Panc1 (cell line): ENCODE results near the gene SLX1A. TPM values are rescaled to one million over a fixed set of nuclear protein-coding genes. Genes with fewer than 3 reads are reported as not detected.
"Not testable (repeated sequence)": the region's sequence is repeated elsewhere in the genome, so short reads cannot be mapped to it uniquely, and the experiment has no call there.

ENCODE experiments used
- ATAC-seq: fragments of 200-7000 bp; cut with Tn5 transposase; 2 replicates; pipeline ENCODE4 v1.9.1; 2020; ENCODE audit warnings: mild to moderate bottlenecking, moderate library complexity
- BruUV-seq: library from RNA; stranded (reverse); fragments of 400-500 nt; replicated peaks from 2 replicates; lab custom pipeline; 2021; lab: Mats Ljungman, UMichigan
- CTCF ChIA-PET: fragments of 300-600 bp; sonication (Branson Sonifier 250); formaldehyde crosslinking; loops from one replicate; lab custom pipeline; 2022; ENCODE audit warnings: antibody characterized with exemption; lab: Charles Lee
- POLR2A ChIA-PET: fragments of 300-600 bp; sonication (Branson Sonifier 250); formaldehyde crosslinking; loops from one replicate; lab custom pipeline; 2022; ENCODE audit warnings: antibody characterized with exemption; lab: Charles Lee
- DNase-seq: peaks from one replicate; pipeline ENCODE4 v3.0.0-alpha.2; 2010; ENCODE audit warnings: low read depth, low spot score
- H3K27ac ChIP-seq: 2 replicates; pipeline ENCODE4 v1.5.1; 2011; ENCODE audit warnings: mild to moderate bottlenecking, low read length, inconsistent platforms
- H3K27me3 ChIP-seq: fragments of 200-500 bp; sonication (Bioruptor generic); 2 replicates; pipeline ENCODE4 v1.6.0; 2014; ENCODE audit warnings: low read length, inconsistent platforms; ENCODE audit not compliant: control insufficient read depth, insufficient read depth
- H3K36me3 ChIP-seq: fragments of 200-500 bp; sonication (Bioruptor generic); 2 replicates; pipeline ENCODE4 v1.5.1; 2014; ENCODE audit warnings: inconsistent platforms, mild to moderate bottlenecking, low read length, moderate library complexity; ENCODE audit not compliant: control insufficient read depth, insufficient read depth
- H3K4me1 ChIP-seq: 2 replicates; pipeline ENCODE4 v1.5.1; 2011; ENCODE audit warnings: inconsistent platforms, mild to moderate bottlenecking, low read length, moderate library complexity; ENCODE audit not compliant: control insufficient read depth, insufficient read depth
- H3K4me3 ChIP-seq, 2 experiments: 2 replicates each; pipeline ENCODE4 v1.5.1; 2011 to 2012; ENCODE audit warnings: low read depth in 2 of 2, low read length in 2 of 2, mild to moderate bottlenecking in 2 of 2, inconsistent platforms in 1 of 2, moderate library complexity in 1 of 2
- H3K9me3 ChIP-seq: fragments of 200-500 bp; sonication (Bioruptor generic); 2 replicates; pipeline ENCODE4 v1.5.1; 2014; ENCODE audit warnings: low read depth, mild to moderate bottlenecking, inconsistent platforms, low read length, moderate library complexity; ENCODE audit not compliant: control insufficient read depth, insufficient read depth
- POLR2AphosphoS5 ChIP-seq: IDR thresholded peaks from 2 replicates; pipeline ENCODE4 v1.6.1; 2012; ENCODE audit warnings: mild to moderate bottlenecking, low read depth, low read length, moderate library complexity
- TCF7L2 ChIP-seq: IDR thresholded peaks from 2 replicates; pipeline ENCODE4 v1.6.1; 2011; ENCODE audit warnings: mild to moderate bottlenecking, low read depth, low read length, inconsistent platforms
- in situ Hi-C: cut with HindIII; loops from 2 replicates; pipeline ENCODE4 v1.10.0; 2016; ENCODE audit warnings: low sequenced_read_pairs, low pct_unique_long_range_greater_than_20kb
- intact Hi-C: fragments of 100-400 bp; cut with micrococcal nuclease; formaldehyde crosslinking; loops from one replicate; pipeline ENCODE4 v1.10.0; 2022; ENCODE audit not compliant: unreplicated experiment
- total RNA-seq: library from RNA; stranded (reverse); gene quantifications from one replicate; pipeline ENCODE4 v1.2.1, GENCODE V29; 2021; ENCODE audit not compliant: unreplicated experiment
- TF ChIP-seq, protein P1 (sequence below): fragments of 450-650 bp; IDR thresholded peaks from 2 replicates; pipeline ENCODE4 v1.5.1; 2017; ENCODE audit warnings: mild to moderate bottlenecking
- TF ChIP-seq, protein P2 (sequence below), 2 experiments: IDR thresholded peaks; 2 replicates each; pipeline ENCODE4 v1.6.1; 2011 to 2012; ENCODE audit warnings: low read depth in 2 of 2, control low read depth in 1 of 2, low read length in 1 of 2, mild to moderate bottlenecking in 1 of 2, moderate library complexity in 1 of 2; ENCODE audit not compliant: insufficient read depth in 1 of 2

The SLX1A gene
- total RNA-seq, 1 experiment from 2014 or later: 18.5 TPM

DNA sequence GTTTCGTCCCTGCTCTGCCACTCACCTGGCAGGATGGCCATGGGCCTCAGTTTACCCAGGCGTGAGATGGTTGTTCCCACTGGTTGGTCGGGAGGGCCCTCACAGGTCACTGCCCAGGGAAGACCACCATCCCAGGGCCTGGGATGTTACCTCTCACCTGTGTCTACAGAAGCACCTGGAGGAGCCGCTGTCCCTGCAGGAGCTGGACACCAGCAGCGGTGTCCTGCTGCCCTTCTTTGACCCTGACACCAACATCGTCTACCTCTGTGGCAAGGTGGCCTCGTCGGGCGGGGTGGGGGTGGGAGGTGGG, 6.2 kb upstream of the SLX1A start:
- in situ Hi-C loops: no loop called here
- ChIA-PET POLR2A (interaction anchor here (0.5 kb wide), 1 partner anchor 415 kb away, joined by 4 read pairs; no protein-coding TSS in a partner anchor), CTCF (no interaction called here)
- Histone ChIP-seq H3K27me3 (no peaks in the 10 kb centered on the region), H3K36me3 (no peaks in the 10 kb centered on the region), H3K4me1 (peaks cover 6% of the 10 kb centered on the region), H3K9me3 (no peaks in the 10 kb centered on the region), H3K4me3 (no peak overlapping the region), H3K27ac (no peak overlapping the region)
- intact Hi-C loops: no loop called here
- no peak for DNase-seq
- no peak for ATAC-seq
- TF ChIP-seq, protein P1, sequence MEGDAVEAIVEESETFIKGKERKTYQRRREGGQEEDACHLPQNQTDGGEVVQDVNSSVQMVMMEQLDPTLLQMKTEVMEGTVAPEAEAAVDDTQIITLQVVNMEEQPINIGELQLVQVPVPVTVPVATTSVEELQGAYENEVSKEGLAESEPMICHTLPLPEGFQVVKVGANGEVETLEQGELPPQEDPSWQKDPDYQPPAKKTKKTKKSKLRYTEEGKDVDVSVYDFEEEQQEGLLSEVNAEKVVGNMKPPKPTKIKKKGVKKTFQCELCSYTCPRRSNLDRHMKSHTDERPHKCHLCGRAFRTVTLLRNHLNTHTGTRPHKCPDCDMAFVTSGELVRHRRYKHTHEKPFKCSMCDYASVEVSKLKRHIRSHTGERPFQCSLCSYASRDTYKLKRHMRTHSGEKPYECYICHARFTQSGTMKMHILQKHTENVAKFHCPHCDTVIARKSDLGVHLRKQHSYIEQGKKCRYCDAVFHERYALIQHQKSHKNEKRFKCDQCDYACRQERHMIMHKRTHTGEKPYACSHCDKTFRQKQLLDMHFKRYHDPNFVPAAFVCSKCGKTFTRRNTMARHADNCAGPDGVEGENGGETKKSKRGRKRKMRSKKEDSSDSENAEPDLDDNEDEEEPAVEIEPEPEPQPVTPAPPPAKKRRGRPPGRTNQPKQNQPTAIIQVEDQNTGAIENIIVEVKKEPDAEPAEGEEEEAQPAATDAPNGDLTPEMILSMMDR: peak; percentile 63
- TF ChIP-seq TCF7L2: no peak
- no peak for TF ChIP-seq POLR2AphosphoS5
- no TSS peak for BruUV-seq

DNA sequence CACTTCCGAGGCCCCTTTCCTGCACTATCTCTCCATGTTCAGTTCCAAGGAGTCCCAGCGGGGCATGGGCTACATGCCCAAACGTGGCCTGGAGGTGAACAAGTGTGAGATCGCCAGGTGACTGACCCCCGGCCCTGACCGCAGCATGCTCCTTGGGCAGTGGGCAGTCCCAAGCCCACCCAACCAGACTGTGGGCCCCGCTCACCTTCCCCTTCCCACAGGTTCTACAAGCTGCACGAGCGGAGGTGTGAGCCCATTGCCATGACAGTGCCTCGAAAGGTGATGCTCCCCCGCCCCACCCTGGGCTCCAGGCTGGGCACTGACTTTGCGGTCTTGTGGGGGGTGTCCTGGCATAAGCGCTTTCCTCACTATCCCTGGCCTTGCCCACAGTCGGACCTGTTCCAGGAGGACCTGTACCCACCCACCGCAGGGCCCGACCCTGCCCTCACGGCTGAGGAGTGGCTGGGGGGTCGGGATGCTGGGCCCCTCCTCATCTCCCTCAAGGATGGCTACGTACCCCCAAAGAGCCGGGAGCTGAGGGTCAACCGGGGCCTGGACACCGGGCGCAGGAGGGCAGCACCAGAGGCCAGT, 5.6 kb upstream of the SLX1A start:
- BruUV-seq: no TSS peak
- Histone ChIP-seq H3K36me3 (no peaks in the 10 kb centered on the region), H3K4me1 (peaks cover 6% of the 10 kb centered on the region), H3K27me3 (no peaks in the 10 kb centered on the region), H3K9me3 (no peaks in the 10 kb centered on the region), H3K4me3 (no peak overlapping the region), H3K27ac (no peak overlapping the region)
- POLR2A ChIA-PET: interaction anchor here (0.5 kb wide), 1 partner anchor 415 kb away, joined by 4 read pairs; no protein-coding TSS in a partner anchor
- DNase-seq (no peak), ATAC-seq (no peak)
- intact Hi-C loops: no loop called here
- in situ Hi-C loops: no loop called here
- CTCF ChIA-PET: no interaction called here
- TF ChIP-seq, protein P2, sequence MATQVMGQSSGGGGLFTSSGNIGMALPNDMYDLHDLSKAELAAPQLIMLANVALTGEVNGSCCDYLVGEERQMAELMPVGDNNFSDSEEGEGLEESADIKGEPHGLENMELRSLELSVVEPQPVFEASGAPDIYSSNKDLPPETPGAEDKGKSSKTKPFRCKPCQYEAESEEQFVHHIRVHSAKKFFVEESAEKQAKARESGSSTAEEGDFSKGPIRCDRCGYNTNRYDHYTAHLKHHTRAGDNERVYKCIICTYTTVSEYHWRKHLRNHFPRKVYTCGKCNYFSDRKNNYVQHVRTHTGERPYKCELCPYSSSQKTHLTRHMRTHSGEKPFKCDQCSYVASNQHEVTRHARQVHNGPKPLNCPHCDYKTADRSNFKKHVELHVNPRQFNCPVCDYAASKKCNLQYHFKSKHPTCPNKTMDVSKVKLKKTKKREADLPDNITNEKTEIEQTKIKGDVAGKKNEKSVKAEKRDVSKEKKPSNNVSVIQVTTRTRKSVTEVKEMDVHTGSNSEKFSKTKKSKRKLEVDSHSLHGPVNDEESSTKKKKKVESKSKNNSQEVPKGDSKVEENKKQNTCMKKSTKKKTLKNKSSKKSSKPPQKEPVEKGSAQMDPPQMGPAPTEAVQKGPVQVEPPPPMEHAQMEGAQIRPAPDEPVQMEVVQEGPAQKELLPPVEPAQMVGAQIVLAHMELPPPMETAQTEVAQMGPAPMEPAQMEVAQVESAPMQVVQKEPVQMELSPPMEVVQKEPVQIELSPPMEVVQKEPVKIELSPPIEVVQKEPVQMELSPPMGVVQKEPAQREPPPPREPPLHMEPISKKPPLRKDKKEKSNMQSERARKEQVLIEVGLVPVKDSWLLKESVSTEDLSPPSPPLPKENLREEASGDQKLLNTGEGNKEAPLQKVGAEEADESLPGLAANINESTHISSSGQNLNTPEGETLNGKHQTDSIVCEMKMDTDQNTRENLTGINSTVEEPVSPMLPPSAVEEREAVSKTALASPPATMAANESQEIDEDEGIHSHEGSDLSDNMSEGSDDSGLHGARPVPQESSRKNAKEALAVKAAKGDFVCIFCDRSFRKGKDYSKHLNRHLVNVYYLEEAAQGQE (IDR thresholded peaks at IDR 0.05; ENCODE audit: insufficient read depth in 1 of 2, low read depth in 2 of 2, low read length in 1 of 2): no peak

DNA sequence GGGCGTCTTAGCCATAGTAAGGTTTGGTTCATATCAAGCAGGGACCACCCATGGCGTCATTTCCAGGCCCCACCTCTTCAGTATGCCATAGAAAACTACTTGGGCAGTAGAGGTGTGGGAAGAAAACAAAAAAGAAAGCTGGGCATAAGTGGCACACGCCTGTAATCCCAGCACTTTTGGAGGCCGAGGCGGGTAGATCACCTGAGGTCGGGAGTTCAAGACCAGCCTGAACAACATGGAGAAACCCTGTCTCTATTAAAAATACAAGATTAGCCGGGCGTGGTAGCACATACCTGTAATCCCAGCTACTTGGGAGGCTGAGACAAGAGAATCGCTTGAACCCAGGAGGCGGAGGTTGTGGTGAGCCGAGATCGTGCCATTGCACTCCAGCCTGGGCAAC, 2.5 kb upstream of the SLX1A start:
- DNase-seq, H3K9me3 ChIP-seq, H3K27me3 ChIP-seq, CTCF ChIA-PET, H3K4me1 ChIP-seq, H3K36me3 ChIP-seq, POLR2A ChIA-PET, in situ Hi-C loops, H3K27ac ChIP-seq, BruUV-seq, H3K4me3 ChIP-seq, intact Hi-C loops, ATAC-seq: not testable (repeated sequence)

DNA sequence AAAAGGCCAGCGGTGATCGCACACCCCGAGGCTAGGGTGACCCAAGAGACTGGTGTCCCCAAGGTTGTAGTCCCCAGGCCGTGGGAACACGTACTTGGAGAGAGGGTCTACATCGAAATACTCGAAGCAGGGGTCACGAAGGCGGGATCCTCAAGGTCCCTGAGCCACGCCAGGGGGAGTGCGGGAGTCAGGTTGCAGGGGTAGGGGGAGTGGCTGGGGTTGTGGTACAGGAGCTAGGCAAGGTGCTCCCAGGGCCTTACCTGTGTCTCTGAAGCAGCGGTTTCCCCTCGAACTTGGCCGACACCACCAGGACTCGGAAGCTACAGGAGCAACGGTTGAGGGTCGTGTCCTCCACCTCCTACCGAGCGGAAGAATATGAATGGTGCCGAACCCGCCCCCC, 577 bp upstream of the SLX1A start:
- in situ Hi-C loops, H3K36me3 ChIP-seq, BruUV-seq, CTCF ChIA-PET, DNase-seq, H3K9me3 ChIP-seq, intact Hi-C loops, H3K27ac ChIP-seq, H3K4me1 ChIP-seq, H3K27me3 ChIP-seq, H3K4me3 ChIP-seq, POLR2A ChIA-PET: not testable (repeated sequence)
- peak; percentile 62 for ATAC-seq

DNA sequence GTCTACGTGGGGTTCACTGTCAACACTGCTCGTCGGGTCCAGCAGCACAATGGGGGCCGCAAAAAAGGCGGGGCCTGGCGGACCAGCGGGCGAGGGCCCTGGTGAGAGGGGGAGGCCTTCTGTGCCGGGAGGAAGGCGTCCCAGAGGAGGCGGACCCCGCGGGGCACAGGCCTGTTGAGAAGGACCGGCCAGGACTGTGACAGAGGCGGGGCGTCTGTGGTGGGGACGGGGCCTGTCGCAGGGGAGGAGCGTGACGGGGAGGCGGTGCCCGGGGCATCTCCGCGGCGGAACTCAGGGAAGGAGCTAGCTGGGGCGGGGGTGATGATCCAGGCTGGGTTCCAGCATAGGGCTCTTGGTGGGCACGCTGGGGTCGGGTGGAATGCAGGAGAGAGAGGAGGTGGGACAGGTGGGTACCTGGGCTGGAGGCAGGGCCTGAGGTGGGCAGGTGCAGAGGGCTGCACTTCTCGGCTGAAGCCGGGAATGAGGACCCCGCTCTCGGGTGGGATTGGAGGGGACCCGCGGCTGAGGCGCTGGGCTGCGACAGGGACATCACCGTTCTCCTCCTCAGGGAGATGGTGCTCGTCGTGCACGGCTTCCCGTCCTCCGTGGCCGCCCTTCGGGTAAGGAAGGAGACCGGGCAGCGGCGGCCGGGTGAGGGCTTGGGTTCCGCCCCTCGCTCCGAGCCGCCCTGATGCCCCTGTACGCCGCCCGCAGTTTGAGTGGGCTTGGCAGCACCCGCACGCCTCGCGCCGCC, 674 bp downstream of the SLX1A start:
- H3K27ac ChIP-seq, in situ Hi-C loops: not testable (repeated sequence)

More for the DNA sequence above, 674 bp downstream of the SLX1A start:
- H3K36me3 ChIP-seq, POLR2A ChIA-PET, CTCF ChIA-PET, DNase-seq, H3K4me1 ChIP-seq, H3K9me3 ChIP-seq, intact Hi-C loops, H3K27me3 ChIP-seq: not testable (repeated sequence)
- BruUV-seq: TSS peak; percentile 99
- ATAC-seq: peak; percentile 84
- H3K4me3 ChIP-seq: peak overlapping the region; percentile 32 to 33; a peak in 3 of 4 replicates
